ENCODE results near the gene TJP1.
"Not testable (repeated sequence)": the region's sequence is repeated elsewhere in the genome, so short reads cannot be mapped to it uniquely, and the experiment has no call there.

Gene TJP1

DNA sequence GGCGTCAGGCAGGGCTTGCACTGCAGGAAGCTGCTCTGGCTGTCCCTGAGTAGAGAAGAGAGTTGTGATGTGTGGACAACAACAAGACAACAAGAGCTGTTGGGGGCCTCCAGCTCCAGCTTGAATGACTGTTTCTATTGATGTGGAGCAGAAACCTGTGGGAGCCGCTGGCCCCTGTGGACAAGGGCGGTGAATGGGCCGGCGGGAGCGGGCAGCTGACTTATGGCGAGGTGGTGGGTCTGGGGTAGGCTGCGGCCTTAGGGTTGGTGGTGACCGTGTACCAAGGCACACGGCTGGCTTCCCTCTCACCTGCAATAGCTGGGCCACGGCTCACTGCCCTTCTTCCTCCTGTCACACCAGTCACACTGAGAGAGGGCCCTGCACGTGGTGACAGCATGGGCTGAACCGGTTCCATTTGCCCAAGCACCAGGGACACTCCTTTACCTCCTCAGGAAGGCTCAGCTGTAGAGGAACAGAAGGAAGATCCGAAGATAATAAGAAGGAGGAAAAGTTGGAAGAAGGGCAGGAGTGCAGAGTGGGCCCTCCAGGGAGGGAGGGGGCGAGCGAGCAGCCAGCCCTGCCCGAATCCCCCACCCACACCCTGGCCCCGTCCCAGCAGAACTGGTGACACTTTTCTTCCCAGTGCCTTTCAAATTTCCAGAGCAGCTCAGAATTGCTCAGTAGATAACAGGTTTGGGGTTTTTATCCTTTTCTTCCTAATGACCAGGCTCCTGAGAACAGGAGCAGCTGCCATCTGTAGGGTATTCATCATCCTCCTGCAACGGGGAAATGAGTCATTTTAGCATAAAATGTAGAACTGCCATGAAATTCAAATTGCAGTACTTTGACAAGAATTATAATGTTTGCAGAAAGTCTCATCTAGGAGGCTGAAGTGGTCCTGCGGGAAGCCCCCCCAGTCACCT is 136.9 kb downstream of the TJP1 start:
- no peak for DNase-seq (ENCODE audit: low read depth in 2 of 2)

GRCh38 chr15:29682781-29683180 is 139.5 kb downstream of the TJP1 start:
- no peak for DNase-seq (ENCODE audit: low read depth in 2 of 2)

- DNase-seq (ENCODE audit: low read depth in 2 of 2), result no peak
Measured at GRCh38 chr15:29682361-29682760, 139.9 kb downstream of the TJP1 start.

DNA sequence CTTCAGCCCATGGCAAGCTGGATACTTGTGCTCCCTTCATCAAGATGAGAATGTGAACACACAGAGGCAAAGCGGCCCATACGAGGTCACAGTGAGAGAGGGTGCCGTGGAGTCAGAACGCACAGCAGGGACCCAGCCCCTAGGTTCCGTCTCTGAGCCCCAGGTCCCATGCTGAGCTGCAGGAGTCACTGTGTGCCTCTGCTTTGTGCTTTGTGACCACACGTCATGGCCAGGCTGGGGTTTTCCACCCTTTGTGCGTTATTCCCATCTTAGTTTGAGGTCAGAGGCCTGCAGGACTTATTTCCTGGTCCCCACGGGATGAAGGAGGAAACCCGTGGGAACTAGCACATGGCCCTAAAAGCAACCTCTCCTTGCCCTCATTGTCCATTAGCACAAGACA is 140.3 kb downstream of the TJP1 start:
- no peak for DNase-seq (ENCODE audit: low read depth in 2 of 2)

DNA sequence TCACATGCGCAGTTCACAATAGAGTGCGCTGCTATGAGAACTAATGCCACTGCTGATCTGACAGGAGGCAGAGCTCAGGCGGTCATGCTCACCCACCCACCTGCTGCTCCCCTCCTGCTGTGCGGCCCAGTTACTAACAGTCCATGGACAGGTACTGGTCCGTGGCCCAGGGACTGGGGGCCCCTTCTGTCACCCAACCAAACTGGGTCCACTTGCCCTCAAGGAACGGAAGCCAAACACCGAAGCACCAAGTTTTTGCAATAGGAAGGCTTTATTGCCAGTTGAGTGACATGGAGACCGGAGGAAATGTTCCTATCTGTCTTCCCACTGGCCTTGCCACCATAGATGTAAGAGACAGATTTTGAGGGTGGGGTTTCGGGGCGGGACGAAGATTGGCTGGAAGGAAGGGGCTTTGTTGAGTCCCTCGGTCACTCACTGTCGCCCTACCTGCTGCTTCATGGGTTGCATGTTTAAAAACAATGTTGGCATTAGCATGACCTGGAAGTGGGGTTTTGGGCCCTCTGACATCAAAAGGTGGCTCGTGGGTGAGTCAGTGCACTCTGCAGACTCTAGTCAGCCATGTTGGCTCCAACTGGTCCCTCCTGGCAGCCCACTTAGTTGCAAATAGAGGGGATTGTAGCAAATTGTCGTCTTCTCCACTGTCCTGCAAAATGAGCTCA is 141.0 kb downstream of the TJP1 start:
- no peak for DNase-seq (ENCODE audit: low read depth in 2 of 2)

GRCh38 chr15:29680465-29681165 is 141.7 kb downstream of the TJP1 start:
- DNase-seq (ENCODE audit: low read depth in 2 of 2), result no peak

DNA sequence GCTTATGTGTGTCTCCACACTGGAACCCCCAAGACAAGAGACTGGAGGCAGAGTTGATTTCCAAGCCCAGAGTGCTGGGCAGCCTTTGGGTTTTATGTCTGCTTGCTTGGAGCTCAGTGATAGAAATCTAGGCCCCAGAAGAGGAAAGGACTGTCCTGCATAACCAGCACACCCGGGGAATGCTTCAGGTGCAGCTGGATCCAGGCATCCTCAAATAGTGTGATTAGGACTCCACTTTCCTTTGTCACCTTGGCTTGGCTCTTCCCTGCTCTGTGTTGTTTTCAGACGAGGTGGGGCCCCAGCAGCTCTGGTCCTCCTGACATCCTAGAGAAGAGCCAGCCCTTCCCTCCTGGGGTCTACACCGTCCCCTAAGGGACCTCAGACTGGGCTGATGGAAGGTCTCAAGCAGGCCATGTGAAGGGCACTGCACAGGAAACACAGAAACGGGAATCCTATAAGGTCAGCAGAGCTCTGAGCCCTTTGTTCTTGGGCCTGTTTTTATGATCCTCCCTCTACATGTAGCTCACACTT is 143.7 kb downstream of the TJP1 start:
- DNase-seq (ENCODE audit: low read depth in 2 of 2), result no peak

DNA sequence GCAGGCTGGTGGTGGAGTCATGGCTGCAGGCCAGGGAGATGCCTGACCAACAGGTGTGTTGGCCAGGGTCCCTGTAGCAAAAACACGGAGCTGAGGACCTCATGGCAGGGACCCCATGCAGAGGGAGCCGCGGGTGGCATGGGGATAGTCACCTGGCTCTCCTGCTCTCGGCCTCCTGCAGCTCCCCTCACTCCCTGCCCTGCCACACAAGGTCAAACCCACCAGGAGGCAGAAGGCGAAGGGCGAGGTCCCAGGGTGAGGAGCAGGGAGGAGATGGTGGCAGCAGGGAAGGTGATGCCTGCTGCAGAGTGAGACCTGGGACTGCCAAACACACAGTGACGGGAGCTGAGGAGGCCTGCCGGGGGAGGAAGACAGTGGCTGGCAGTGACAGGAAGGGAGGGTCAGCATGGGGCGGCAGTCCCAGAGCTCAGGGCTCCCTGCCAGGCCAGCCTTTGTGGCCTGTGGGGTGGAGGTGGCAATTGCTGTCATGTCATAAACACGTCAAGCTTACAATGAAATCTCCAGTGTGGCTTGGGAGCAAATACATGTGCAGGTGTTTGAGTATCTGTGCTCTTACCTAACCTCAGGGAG is 144.3 kb downstream of the TJP1 start:
- no peak for DNase-seq (ENCODE audit: low read depth in 2 of 2)

DNA sequence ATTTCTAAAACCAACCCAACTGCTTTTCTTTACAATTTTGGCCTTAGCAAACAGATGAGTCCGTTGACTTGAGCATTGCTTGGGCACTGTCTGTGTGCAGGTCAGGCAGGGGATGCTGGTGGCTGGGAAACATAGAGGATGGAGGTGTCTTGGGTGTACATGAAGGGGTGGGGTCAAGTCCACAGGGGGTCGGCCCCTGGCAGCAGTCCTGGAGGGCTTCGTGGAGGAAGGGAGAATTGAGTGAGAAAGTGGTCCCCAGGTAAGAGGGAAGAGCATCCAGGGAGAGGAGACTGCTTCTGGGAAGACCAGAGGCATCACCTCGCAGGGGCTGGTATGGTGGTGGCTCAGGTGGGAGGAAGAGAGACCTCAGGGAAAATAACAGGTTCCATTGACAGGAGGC is 144.8 kb downstream of the TJP1 start:
- DNase-seq (ENCODE audit: low read depth in 2 of 2), result no peak

DNA sequence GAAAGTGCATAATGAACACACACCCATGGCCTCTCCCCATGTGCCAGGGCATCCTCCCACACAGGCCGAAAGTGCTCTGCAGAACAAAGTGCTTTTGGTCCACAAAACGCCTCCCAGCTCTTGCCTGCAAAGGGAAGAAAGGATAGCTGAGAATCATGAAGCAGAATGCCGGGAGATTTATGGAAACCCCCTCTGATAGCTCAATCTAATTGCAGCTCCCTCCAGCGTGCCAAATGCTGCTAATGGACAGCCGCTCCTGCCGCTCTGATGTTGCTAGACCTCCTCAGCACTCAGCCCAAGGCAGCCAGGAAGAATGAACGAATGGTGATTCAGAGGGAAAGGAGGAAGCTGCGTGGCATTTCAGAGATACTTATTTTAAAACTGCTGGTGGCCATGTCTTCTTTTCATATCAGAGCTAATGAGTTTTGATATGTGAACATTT is 145.3 kb downstream of the TJP1 start:
- no peak for DNase-seq (ENCODE audit: low read depth in 2 of 2)

- DNase-seq (ENCODE audit: low read depth in 2 of 2), result not testable (repeated sequence)
Measured at GRCh38 chr15:29676374-29676960, 145.8 kb downstream of the TJP1 start.

DNA sequence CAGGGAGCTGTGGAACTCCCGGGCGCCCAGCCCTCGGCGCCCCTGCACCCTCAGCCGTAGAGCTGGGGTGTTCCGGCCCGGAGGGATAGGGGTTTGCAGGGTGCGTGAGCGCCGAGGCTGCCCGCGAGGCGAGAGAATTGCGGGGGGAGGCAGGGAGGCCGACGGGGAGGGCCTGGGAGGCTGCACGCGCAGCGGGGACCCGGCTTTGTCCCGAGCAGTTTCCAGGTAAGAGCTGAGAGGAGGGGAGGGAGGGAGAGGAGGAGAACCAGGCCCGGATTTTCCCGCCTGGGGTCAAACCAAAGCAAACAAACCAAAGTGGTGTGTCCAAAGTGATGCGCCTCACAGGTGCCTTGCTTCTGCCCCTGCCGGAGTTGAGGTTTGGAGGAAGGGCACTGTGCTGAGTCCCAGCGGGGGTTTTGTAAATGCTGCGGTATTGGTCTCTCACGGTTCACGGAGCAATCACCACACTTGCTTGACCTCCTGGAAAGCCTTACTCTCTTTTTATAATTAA is 146.4 kb downstream of the TJP1 start:
- no peak for DNase-seq (ENCODE audit: low read depth in 2 of 2)

DNA sequence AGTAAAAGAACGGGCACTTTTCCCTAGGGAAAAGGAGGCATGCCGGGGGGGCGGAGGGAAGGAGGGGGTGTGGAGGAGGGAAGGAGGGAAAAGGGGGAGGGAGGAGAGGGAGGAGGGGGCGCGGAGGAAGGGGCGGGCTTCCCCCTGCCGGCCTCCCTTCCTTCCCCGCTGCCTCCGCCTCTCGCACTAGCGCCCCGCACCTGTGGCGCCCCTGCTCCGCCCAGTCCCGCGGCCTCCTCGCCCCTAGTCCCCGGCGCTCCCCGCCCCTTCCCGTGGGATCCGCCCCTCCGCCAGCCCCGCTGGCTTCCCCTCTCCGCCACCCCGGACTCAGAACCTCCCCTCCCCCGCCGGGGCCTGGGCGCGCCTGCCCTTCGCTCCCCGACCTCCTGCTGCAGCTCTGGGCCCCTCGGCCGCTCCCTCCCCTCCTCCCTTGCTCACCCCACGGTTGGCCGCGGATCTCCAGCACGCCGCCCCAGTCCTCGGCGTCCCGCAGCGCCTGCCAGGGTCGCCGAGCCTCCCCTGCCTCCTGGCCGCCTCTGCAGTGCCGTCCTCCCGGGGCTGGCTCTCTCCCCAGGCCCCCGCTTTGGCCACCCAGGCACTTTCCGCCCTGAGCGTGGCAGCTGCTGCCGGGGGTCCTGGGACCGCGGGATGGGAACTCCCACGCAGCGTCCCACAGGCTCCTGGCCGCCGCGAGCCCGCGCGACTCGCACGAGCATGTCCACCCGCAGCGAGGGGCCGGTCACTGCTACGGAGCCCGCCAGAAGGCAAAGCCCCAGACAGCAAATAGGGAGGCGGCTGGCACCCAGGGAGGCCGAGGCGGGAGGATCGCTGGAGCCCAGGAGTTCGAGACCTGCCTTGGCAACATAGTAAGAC is 147.4 kb downstream of the TJP1 start:
- DNase-seq (ENCODE audit: low read depth in 2 of 2), result no peak

- no peak for DNase-seq (ENCODE audit: low read depth in 2 of 2)
Measured at GRCh38 chr15:29672923-29673809, 149.1 kb downstream of the TJP1 start.

GRCh38 chr15:29672446-29672845 is 149.8 kb downstream of the TJP1 start:
- DNase-seq (ENCODE audit: low read depth in 2 of 2), result no peak

DNA sequence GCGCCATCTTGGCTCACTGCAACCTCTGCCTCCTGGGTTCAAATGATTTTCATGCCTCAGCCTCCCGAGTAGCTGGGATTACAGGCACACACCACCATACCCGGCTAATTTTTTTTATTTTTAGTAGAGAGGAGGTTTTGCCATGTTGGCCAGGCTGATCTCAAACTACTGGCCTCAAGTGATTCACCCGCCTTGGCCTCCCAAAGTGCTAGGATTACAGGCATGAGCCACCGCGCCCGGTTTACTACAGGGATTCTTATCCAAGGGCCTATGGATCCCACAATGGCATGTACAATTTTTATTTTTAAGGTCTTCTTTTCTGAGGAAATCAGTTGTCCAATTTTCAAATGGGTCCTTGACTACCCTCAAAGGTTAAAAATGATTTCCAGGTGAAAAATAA is 150.2 kb downstream of the TJP1 start:
- DNase-seq (ENCODE audit: low read depth in 2 of 2), result not testable (repeated sequence)

- no peak for DNase-seq (ENCODE audit: low read depth in 2 of 2)
Measured at GRCh38 chr15:29670998-29671981, 151.0 kb downstream of the TJP1 start.

DNA sequence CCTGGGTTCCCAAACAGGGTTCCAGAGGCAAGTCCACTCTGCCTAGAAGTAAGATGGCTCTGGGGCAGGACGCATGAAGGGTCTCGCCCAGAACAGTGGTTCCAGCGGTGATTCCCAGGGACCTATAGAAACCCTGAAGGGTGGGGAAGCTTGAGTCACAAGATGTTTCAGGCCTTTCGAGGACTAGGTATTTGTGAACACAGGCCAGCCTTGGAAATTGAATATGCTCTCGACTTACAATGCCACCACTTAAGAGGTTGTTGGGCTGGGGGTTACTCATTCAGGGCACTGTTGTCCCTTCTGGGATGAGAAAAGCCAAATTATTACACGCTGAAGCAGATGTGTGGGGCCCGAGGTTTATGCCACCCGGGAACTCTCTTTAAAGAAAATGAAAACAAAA is 152.0 kb downstream of the TJP1 start:
- no peak for DNase-seq (ENCODE audit: low read depth in 2 of 2)
